ENCODE data around the gene B4GALT2.

- no peak for TF ChIP-seq EZH2 (IDR thresholded peaks at IDR 0.05; ENCODE audit: borderline replicate concordance, low read depth, low read length, severe bottlenecking)
- TF ChIP-seq FOS (IDR thresholded peaks at IDR 0.05; ENCODE audit: borderline replicate concordance, insufficient read depth, low read length) = no peak
- no peak for TF ChIP-seq CTCF (IDR thresholded peaks at IDR 0.05; ENCODE audit: extremely low read depth in 1 of 2, insufficient read depth in 1 of 2, low read depth in 1 of 2, low read length in 2 of 2)
- no peak for TF ChIP-seq POLR2AphosphoS5 (IDR thresholded peaks at IDR 0.05; ENCODE audit: insufficient read depth, low read depth, low read length)
- TF ChIP-seq POLR2A (IDR thresholded peaks at IDR 0.05; ENCODE audit: low read depth, low read length) = no peak
- no peak for TF ChIP-seq MAX (IDR thresholded peaks at IDR 0.05; ENCODE audit: insufficient read depth, insufficient read length)
- no peak for TF ChIP-seq JUN (IDR thresholded peaks at IDR 0.05; ENCODE audit: borderline replicate concordance, insufficient read depth, insufficient read length, low read depth)
These were observed 9.6 kb upstream of the B4GALT2 start for GRCh38 chr1:43969416-43969745.

All from endothelial cell of umbilical vein (primary cell).